Natural killer cell treated with Interleukin-12 subunit alpha and Interleukin-12 subunit beta and Interleukin-15 and Interleukin-18, amount 100 ng/mL, for 72 hours (primary cell): Measurements from ENCODE around the gene SERP2. TPM values are rescaled to one million over a fixed set of nuclear protein-coding genes. Genes with fewer than 3 reads are reported as not detected.

Experiments used
- ATAC-seq, 2 donors: fragments of 150-1000 bp; cut with Tn5 transposase in 1 of 2; sonication (Bioruptor Pico), chemical (Tn5 transposase) in 1 of 2; 2 replicates each; pipeline ENCODE4 v1.10.0; 2021
- DNase-seq: peaks from one replicate; pipeline ENCODE4 v3.0.0; 2022; ENCODE audit warnings: low spot score
- H3K27ac Mint-ChIP-seq, 2 donors: 1 replicate in 1 of 2; 2 replicates in 1 of 2; pipeline ENCODE4 v1.8.0; 2022; ENCODE audit warnings: mixed read lengths in 2 of 2, mild to moderate bottlenecking in 1 of 2, moderate library complexity in 1 of 2
- H3K27me3 Mint-ChIP-seq, 2 donors: 1 replicate in 1 of 2; 2 replicates in 1 of 2; pipeline ENCODE4 v1.8.0; 2022; ENCODE audit warnings: mixed read lengths in 2 of 2
- H3K36me3 Mint-ChIP-seq: one replicate; pipeline ENCODE4 v1.8.0; 2022; ENCODE audit warnings: mixed read lengths
- H3K4me1 Mint-ChIP-seq, 2 donors: 1 replicate in 1 of 2; 2 replicates in 1 of 2; pipeline ENCODE4 v1.8.0; 2022; ENCODE audit warnings: low read depth in 2 of 2, mixed read lengths in 2 of 2, mild to moderate bottlenecking in 1 of 2
- H3K4me3 Mint-ChIP-seq: one replicate; pipeline ENCODE4 v1.8.0; 2022; ENCODE audit warnings: mixed read lengths
- H3K9me3 Mint-ChIP-seq: 2 replicates; pipeline ENCODE4 v1.8.0; 2022; ENCODE audit warnings: mixed read lengths
- total RNA-seq, 2 donors: library from RNA; stranded (reverse); gene quantifications; one replicate each; pipeline ENCODE4 v1.2.3, GENCODE V29; 2022

The SERP2 gene
- total RNA-seq, 2 donors from 2014 or later, result 3.8 to 9.1 TPM

GRCh38 chr13:44415815-44416214 lies 42.2 kb downstream of the SERP2 start:
- no peaks in the 10 kb centered on the region for H3K9me3 Mint-ChIP-seq
- no peaks in the 10 kb centered on the region for H3K36me3 Mint-ChIP-seq
- no peak overlapping the region for H3K27ac Mint-ChIP-seq
- H3K4me3 Mint-ChIP-seq, result peak overlapping the region; percentile 7
- no peak for DNase-seq
- peaks cover 0 to 4% of the 10 kb centered on the region in 2 donors for H3K4me1 Mint-ChIP-seq
- ATAC-seq, result no peak
- peaks cover 7 to 11% of the 10 kb centered on the region in 2 donors for H3K27me3 Mint-ChIP-seq

GRCh38 chr13:44416301-44416700 lies 42.7 kb downstream of the SERP2 start:
- DNase-seq (no peak), ATAC-seq (peak in 1 of 2 donors; percentile 5)
- Mint-ChIP-seq H3K9me3 (no peaks in the 10 kb centered on the region), H3K4me3 (peak overlapping the region; percentile 7), H3K27me3 (peaks cover 7 to 13% of the 10 kb centered on the region in 2 donors), H3K27ac (no peak overlapping the region), H3K4me1 (peaks cover 0 to 4% of the 10 kb centered on the region in 2 donors), H3K36me3 (no peaks in the 10 kb centered on the region)

- ATAC-seq, result no peak
- Mint-ChIP-seq H3K27me3 (peaks cover 7 to 18% of the 10 kb centered on the region in 2 donors), H3K27ac (no peak overlapping the region), H3K9me3 (no peaks in the 10 kb centered on the region), H3K4me3 (no peak overlapping the region), H3K36me3 (no peaks in the 10 kb centered on the region), H3K4me1 (peaks cover 0 to 4% of the 10 kb centered on the region in 2 donors)
- no peak for DNase-seq
Measured at GRCh38 chr13:44416744-44417143, 43.1 kb downstream of the SERP2 start.

- no peaks in the 10 kb centered on the region for H3K9me3 Mint-ChIP-seq
- no peak overlapping the region for H3K4me3 Mint-ChIP-seq
- H3K36me3 Mint-ChIP-seq, result no peaks in the 10 kb centered on the region
- no peaks in the 10 kb centered on the region for H3K4me1 Mint-ChIP-seq
- peak in 1 of 2 donors; percentile 20 for ATAC-seq
- no peak overlapping the region for H3K27ac Mint-ChIP-seq
- H3K27me3 Mint-ChIP-seq, result peaks cover 11 to 25% of the 10 kb centered on the region in 2 donors
- no peak for DNase-seq
Measured at GRCh38 chr13:44417446-44417845, 43.8 kb downstream of the SERP2 start.

GRCh38 chr13:44417876-44418275 lies 44.3 kb downstream of the SERP2 start:
- Mint-ChIP-seq H3K4me1 (no peaks in the 10 kb centered on the region), H3K36me3 (no peaks in the 10 kb centered on the region), H3K27ac (no peak overlapping the region), H3K27me3 (peaks cover 15 to 29% of the 10 kb centered on the region in 2 donors), H3K9me3 (no peaks in the 10 kb centered on the region), H3K4me3 (no peak overlapping the region)
- ATAC-seq, result no peak
- no peak for DNase-seq

- Mint-ChIP-seq H3K9me3 (no peaks in the 10 kb centered on the region), H3K36me3 (no peaks in the 10 kb centered on the region), H3K27ac (no peak overlapping the region), H3K27me3 (peaks cover 25 to 30% of the 10 kb centered on the region in 2 donors), H3K4me1 (no peaks in the 10 kb centered on the region), H3K4me3 (no peak overlapping the region)
- DNase-seq (no peak), ATAC-seq (no peak)
Measured at GRCh38 chr13:44420376-44421220, 47.0 kb downstream of the SERP2 start.

- no peaks in the 10 kb centered on the region for H3K36me3 Mint-ChIP-seq
- no peak overlapping the region for H3K4me3 Mint-ChIP-seq
- no peak for ATAC-seq
- H3K9me3 Mint-ChIP-seq, result no peaks in the 10 kb centered on the region
- H3K4me1 Mint-ChIP-seq, result no peaks in the 10 kb centered on the region
- no peak for DNase-seq
- H3K27ac Mint-ChIP-seq, result no peak overlapping the region
- peaks cover 20 to 23% of the 10 kb centered on the region in 2 donors for H3K27me3 Mint-ChIP-seq
Measured at GRCh38 chr13:44421853-44422525, 48.4 kb downstream of the SERP2 start.

- Mint-ChIP-seq H3K4me1 (no peaks in the 10 kb centered on the region), H3K27ac (no peak overlapping the region), H3K4me3 (no peak overlapping the region), H3K27me3 (peaks cover 20 to 23% of the 10 kb centered on the region in 2 donors), H3K9me3 (no peaks in the 10 kb centered on the region), H3K36me3 (no peaks in the 10 kb centered on the region)
- ATAC-seq (no peak), DNase-seq (no peak)
Measured at GRCh38 chr13:44422755-44423643, 49.4 kb downstream of the SERP2 start.

GRCh38 chr13:44423824-44424223 lies 50.2 kb downstream of the SERP2 start:
- DNase-seq, result no peak
- Mint-ChIP-seq H3K4me3 (no peak overlapping the region), H3K9me3 (no peaks in the 10 kb centered on the region), H3K27me3 (peaks cover 20 to 23% of the 10 kb centered on the region in 2 donors), H3K36me3 (no peaks in the 10 kb centered on the region), H3K27ac (no peak overlapping the region), H3K4me1 (no peaks in the 10 kb centered on the region)
- no peak for ATAC-seq

- no peaks in the 10 kb centered on the region for H3K4me1 Mint-ChIP-seq
- H3K9me3 Mint-ChIP-seq, result no peaks in the 10 kb centered on the region
- DNase-seq (no peak), ATAC-seq (no peak)
- no peaks in the 10 kb centered on the region for H3K36me3 Mint-ChIP-seq
- H3K4me3 Mint-ChIP-seq, result no peak overlapping the region
- no peak overlapping the region for H3K27ac Mint-ChIP-seq
- peaks cover 20 to 23% of the 10 kb centered on the region in 2 donors for H3K27me3 Mint-ChIP-seq
Measured at GRCh38 chr13:44425041-44425814, 51.6 kb downstream of the SERP2 start.

- ATAC-seq (no peak), DNase-seq (no peak)
- Mint-ChIP-seq H3K36me3 (no peaks in the 10 kb centered on the region), H3K4me3 (no peak overlapping the region), H3K4me1 (no peaks in the 10 kb centered on the region), H3K27me3 (peaks cover 20 to 23% of the 10 kb centered on the region in 2 donors), H3K9me3 (no peaks in the 10 kb centered on the region), H3K27ac (no peak overlapping the region)
Measured at GRCh38 chr13:44425815-44426078, 52.1 kb downstream of the SERP2 start.

GRCh38 chr13:44426461-44426860 lies 52.8 kb downstream of the SERP2 start:
- H3K4me1 Mint-ChIP-seq, result no peaks in the 10 kb centered on the region
- peaks cover 15 to 23% of the 10 kb centered on the region in 2 donors for H3K27me3 Mint-ChIP-seq
- H3K36me3 Mint-ChIP-seq, result no peaks in the 10 kb centered on the region
- no peak overlapping the region for H3K4me3 Mint-ChIP-seq
- ATAC-seq (no peak), DNase-seq (no peak)
- no peak overlapping the region for H3K27ac Mint-ChIP-seq
- H3K9me3 Mint-ChIP-seq, result no peaks in the 10 kb centered on the region

GRCh38 chr13:44429311-44429710 lies 55.7 kb downstream of the SERP2 start:
- Mint-ChIP-seq H3K27ac (no peak overlapping the region), H3K9me3 (no peaks in the 10 kb centered on the region), H3K4me1 (no peaks in the 10 kb centered on the region), H3K4me3 (no peak overlapping the region), H3K27me3 (peaks cover 0 to 5% of the 10 kb centered on the region in 2 donors), H3K36me3 (no peaks in the 10 kb centered on the region)
- DNase-seq (no peak), ATAC-seq (no peak)
